K562 treated with DMSO at 1 percent for 24 hours (cell line): ENCODE results near the gene ZW10. TPM values are rescaled to one million over a fixed set of nuclear protein-coding genes. Genes with fewer than 3 reads are reported as not detected.

Experiments
- total RNA-seq: library from RNA; unstranded; fragments of 300-600 nt; gene quantifications from 2 replicates; pipeline ENCODE4 v1.2.3, GENCODE V29; 2022; ENCODE audit warnings: low read depth; ENCODE audit not compliant: insufficient read depth

Gene ZW10, protein sequence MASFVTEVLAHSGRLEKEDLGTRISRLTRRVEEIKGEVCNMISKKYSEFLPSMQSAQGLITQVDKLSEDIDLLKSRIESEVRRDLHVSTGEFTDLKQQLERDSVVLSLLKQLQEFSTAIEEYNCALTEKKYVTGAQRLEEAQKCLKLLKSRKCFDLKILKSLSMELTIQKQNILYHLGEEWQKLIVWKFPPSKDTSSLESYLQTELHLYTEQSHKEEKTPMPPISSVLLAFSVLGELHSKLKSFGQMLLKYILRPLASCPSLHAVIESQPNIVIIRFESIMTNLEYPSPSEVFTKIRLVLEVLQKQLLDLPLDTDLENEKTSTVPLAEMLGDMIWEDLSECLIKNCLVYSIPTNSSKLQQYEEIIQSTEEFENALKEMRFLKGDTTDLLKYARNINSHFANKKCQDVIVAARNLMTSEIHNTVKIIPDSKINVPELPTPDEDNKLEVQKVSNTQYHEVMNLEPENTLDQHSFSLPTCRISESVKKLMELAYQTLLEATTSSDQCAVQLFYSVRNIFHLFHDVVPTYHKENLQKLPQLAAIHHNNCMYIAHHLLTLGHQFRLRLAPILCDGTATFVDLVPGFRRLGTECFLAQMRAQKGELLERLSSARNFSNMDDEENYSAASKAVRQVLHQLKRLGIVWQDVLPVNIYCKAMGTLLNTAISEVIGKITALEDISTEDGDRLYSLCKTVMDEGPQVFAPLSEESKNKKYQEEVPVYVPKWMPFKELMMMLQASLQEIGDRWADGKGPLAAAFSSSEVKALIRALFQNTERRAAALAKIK
- total RNA-seq: 13.6 and 14.5 TPM in 2 replicates

DNA sequence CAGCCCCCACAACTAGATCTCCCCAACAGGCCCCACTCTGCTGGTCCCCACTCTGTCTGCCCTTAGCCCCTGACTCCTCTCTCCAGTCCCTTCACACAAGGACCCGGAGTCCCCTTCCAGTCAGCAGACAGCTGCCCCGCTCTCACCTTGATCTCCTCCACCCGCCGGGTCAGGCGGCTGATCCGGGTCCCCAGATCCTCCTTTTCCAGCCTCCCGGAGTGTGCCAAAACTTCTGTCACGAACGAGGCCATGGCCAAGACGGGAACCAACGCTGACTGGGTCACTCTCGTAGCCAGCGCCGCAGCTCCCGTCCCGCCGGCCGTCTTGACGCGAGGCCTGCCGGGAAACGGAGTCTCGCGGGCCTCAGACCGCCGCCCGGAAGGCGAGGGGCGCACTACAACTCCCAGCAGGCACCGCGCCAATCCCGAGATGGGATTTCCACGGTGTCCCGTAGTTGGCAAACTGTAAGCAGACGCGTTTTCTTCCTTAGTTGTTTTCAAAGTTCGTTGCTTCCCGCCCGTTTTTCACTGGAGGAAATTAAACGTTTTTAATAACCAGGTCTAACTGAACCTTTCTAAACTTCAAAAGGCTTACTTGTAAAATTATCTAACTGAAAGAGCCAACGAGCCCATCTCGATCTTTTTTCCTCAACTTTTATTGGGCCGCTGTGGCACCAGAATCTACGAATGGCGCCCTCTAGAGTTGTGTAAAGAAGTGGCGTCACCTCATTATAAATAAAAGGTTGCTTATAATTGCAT, at the start of gene ZW10:
TSS of gene ZW10 (minus strand) at position 277 of the 758 bp plus-strand sequence. CDS start at position 251, 26 bp downstream.

GRCh38 chr11:113779496-113779895, 6.0 kb upstream of the ZW10 start, which contains the start of gene CLDN25:
CLDN25 (plus strand) TSS chr11:113779796; CDS start chr11:113779796, 0 bp downstream.

GRCh38 chr11:113705871-113706655, 67.4 kb downstream of the ZW10 start, which contains the start of gene TMPRSS5:
TMPRSS5 (minus strand) TSS chr11:113706308; CDS start chr11:113706224, 84 bp downstream.

Other genes starting within 250 kb of the ZW10 start
- gene TMPRSS5, start 67.4 kb downstream of the ZW10 start, total RNA-seq: not detected in 2 replicates
- not detected in 2 replicates for gene CLDN25, start 6.1 kb upstream of the ZW10 start, total RNA-seq
- 12.3 and 14.6 TPM in 2 replicates for gene USP28, start 101.9 kb upstream of the ZW10 start, total RNA-seq
- gene HTR3B, start 131.1 kb upstream of the ZW10 start, total RNA-seq: not detected in 2 replicates
- gene HTR3A, start 201.4 kb upstream of the ZW10 start, total RNA-seq: not detected in 2 replicates